Upper lobe of left lung (tissue), 4 donors: Measurements from ENCODE around the gene RAI14.

Source experiments
- POLR2A ChIP-seq, 4 donors: fragments of 450-650 bp; IDR thresholded peaks; one replicate each; pipeline ENCODE4 v1.5.1; 2016 to 2017; ENCODE audit warnings: antibody characterized with exemption in 4 of 4, mild to moderate bottlenecking in 2 of 4
- POLR2AphosphoS5 ChIP-seq, 2 donors: sonication (generic); formaldehyde crosslinking; IDR thresholded peaks; one replicate each; pipeline ENCODE4 v1.5.1; 2017; ENCODE audit warnings: antibody characterized with exemption in 2 of 2
- TF ChIP-seq, protein P1 (sequence below), 6 experiments: fragments of 450-650 bp in 4 of 6; fragments of 200-600 bp in 2 of 6; sonication (generic) in 2 of 6; IDR thresholded peaks; one replicate each; pipeline ENCODE4 v1.5.1; 2016 to 2019; ENCODE audit warnings: antibody characterized with exemption in 6 of 6

- TF ChIP-seq, protein P1, sequence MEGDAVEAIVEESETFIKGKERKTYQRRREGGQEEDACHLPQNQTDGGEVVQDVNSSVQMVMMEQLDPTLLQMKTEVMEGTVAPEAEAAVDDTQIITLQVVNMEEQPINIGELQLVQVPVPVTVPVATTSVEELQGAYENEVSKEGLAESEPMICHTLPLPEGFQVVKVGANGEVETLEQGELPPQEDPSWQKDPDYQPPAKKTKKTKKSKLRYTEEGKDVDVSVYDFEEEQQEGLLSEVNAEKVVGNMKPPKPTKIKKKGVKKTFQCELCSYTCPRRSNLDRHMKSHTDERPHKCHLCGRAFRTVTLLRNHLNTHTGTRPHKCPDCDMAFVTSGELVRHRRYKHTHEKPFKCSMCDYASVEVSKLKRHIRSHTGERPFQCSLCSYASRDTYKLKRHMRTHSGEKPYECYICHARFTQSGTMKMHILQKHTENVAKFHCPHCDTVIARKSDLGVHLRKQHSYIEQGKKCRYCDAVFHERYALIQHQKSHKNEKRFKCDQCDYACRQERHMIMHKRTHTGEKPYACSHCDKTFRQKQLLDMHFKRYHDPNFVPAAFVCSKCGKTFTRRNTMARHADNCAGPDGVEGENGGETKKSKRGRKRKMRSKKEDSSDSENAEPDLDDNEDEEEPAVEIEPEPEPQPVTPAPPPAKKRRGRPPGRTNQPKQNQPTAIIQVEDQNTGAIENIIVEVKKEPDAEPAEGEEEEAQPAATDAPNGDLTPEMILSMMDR (IDR thresholded peaks at IDR 0.05), result no peak
- TF ChIP-seq POLR2A (IDR thresholded peaks at IDR 0.05), result no peak
- no peak for TF ChIP-seq POLR2AphosphoS5 (IDR thresholded peaks at IDR 0.05)
Observed at GRCh38 chr5:34690301-34690700, 34.2 kb downstream of the RAI14 start.
